ENCODE data around the gene GALNS. TPM values are rescaled to one million over a fixed set of nuclear protein-coding genes. Genes with fewer than 3 reads are reported as not detected.

Gene GALNS
- total RNA-seq, 1 experiment from 2014 or later = 29.5 TPM

- TF ChIP-seq NR3C1 (CRISPR knock-in tag; conservative IDR thresholded peaks at IDR 0.05; ENCODE audit: low read depth) = no peak
- no peak for TF ChIP-seq PREB (CRISPR knock-in tag; IDR thresholded peaks at IDR 0.05; ENCODE audit: borderline replicate concordance)
- no peak for TF ChIP-seq GTF2I (CRISPR knock-in tag; conservative IDR thresholded peaks at IDR 0.05)
- TF ChIP-seq JUN (CRISPR knock-in tag; IDR thresholded peaks at IDR 0.05) = no peak
- no peak for TF ChIP-seq RORB (CRISPR knock-in tag; IDR thresholded peaks at IDR 0.05)
- TF ChIP-seq ATF2 (CRISPR knock-in tag; IDR thresholded peaks at IDR 0.05; ENCODE audit: borderline replicate concordance, low read depth) = no peak
- TF ChIP-seq ZNF121 (CRISPR knock-in tag; IDR thresholded peaks at IDR 0.05) = no peak
- TF ChIP-seq CREM (CRISPR knock-in tag; IDR thresholded peaks at IDR 0.05) = no peak
- TF ChIP-seq SMAD3 (CRISPR knock-in tag; IDR thresholded peaks at IDR 0.05; ENCODE audit: borderline replicate concordance) = no peak
- TF ChIP-seq ETV6 (CRISPR knock-in tag; IDR thresholded peaks at IDR 0.05) = no peak
- no peak for TF ChIP-seq ZNF263 (CRISPR knock-in tag; IDR thresholded peaks at IDR 0.05; ENCODE audit: low read depth)
- TF ChIP-seq E2F4 (CRISPR knock-in tag; IDR thresholded peaks at IDR 0.05; ENCODE audit: borderline replicate concordance, low read depth) = no peak
- no peak for TF ChIP-seq OVOL2 (CRISPR knock-in tag; IDR thresholded peaks at IDR 0.05; ENCODE audit: borderline replicate concordance)
Measured at GRCh38 chr16:88815227-88815626, 41.5 kb downstream of the GALNS start (continued).

- Mint-ChIP-seq H3K9me3 (no peaks in the 10 kb centered on the region), H3K27me3 (ENCODE audit: low read depth) (no peaks in the 10 kb centered on the region), H3K27ac (no peak overlapping the region), H3K4me3 (no peak overlapping the region; the same call in 1 of the 2 replicates), H3K36me3 (peaks cover 8% of the 10 kb centered on the region), H3K4me1 (peaks cover 14% of the 10 kb centered on the region)
- ATAC-seq = no peak
- CTCF ChIA-PET = interaction anchor here (1.7 to 5.1 kb wide), 4 partner anchors 42 to 353 kb away, joined by 5 to 47 read pairs (median 28); partner anchors contain the start of genes GALNS and TRAPPC2L
- POLR2A ChIA-PET = no interaction called here
- DNase-seq (ENCODE audit: low spot score) = no peak
- TF ChIP-seq ATF2 (CRISPR knock-in tag; IDR thresholded peaks at IDR 0.05; ENCODE audit: borderline replicate concordance, low read depth) (no peak), NR3C1 (CRISPR knock-in tag; conservative IDR thresholded peaks at IDR 0.05; ENCODE audit: low read depth) (no peak), ATF6 (CRISPR knock-in tag; IDR thresholded peaks at IDR 0.05) (no peak)
Measured at GRCh38 chr16:88814144-88814502, 42.6 kb downstream of the GALNS start.
